ENCODE results near the gene GNB1L.

The GNB1L gene

DNA sequence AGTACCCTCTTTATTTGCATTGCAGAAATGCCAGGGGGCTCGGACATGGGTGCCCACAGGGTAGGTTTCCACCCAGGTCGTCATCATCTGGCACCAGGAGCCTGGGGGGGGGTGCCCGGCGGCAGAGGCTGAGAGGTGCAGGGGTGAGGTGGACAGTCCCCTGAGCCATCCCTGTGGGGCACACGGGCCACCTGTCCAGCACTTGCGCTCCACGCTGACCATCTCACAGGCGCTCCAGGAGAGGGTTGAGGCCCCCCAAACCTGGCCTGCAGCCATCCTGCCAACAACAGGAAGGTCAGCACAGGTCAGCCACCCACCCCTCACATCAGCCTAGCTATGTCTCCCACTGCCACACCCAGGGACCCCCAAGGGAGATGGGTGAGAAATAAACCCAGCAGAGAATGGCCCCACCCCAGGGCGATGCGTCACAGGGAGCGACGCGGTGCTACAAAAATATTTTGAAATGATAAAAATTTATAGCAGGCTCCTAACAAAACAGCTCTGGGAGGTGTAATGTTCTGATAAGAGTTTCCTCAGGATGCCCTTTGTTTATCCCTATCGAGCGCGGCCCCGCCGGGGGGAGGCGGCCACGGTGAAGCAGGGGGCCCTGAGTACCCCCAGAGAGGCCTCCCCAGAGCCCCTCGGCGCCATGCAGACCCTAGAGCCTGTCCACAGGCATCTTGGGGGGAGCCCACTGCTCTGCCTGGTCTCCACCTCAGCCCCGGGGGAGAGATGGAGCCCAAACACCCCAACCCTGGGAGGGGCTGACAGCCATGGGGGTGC is 21.0 kb upstream of the GNB1L start:
- DNase-seq, result no peak

DNA sequence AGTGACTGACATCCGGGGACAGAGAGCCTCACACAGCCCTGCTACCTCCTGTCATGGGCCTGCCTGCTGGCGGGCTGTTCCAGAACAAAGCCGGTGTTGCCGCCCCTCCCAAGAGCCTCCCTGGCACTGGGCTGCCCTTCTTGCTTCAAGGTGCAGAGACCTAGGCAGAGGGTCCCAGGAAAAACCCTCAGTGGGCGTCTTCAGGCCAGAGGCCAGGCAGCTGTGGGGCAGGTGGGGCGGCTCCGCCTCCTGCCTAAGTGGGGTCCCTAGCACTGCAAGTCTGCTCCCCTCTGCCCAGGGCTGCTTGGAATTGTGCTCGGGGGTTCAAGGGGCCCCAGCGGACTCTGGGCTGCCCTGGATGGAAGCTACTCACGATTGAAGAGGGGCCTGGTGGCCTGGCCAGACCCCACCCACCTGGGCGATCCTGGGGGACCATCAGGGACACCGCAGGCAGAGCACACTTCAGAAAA is 20.4 kb upstream of the GNB1L start:
- DNase-seq, result no peak

DNA sequence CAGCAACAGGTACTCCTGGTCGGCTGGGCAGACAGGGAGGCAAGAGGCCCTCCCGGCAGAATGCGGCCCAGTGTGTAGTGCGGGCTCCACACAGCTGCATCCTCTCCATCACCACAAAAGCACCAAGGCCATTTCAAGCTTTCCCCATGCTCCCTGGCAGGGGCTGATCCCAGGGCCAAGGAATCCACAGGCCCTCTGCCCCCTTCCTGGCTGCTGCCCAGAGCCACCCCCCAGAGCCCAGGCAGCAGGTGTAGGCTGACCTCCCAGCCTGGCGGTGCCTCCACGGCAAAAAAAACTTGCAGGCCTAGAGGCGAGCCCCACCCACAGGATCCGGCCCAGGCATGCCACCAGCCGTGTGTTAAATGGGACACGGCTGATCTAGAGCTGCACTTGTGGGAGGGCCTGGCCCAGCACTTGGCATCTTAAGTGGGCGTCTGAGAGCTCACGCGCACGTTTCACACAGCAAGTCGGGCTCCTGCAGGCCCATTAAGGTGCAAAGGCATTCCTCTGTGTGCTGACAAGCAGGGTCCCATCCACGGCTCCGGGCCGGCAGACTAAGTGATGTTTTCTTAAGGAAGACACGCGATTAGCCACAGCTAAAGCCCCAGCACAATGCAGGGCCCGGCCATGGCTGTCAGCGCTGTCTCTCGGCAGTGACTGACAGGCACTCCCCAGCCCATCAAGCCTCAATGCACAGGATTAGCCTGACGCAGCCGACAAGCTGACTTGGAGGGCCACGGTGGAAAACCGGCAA is 19.8 kb upstream of the GNB1L start:
- DNase-seq, result no peak

DNA sequence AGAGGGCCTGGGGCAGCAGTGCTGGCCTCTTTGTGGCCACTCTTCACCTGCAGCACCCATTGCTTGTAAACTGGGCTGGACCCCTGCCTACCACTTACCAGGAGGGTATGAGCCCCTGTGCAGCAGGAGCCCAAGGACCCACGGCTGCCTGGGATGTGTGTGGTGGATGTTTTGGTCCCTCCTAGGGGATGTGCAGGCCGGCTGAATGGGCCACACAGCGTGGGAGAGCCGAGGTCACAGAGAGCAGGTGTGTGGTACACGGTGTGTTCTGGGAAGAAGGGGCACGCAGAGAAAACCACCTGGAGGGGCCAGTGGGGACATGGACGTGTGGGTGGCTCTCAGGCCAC is 19.3 kb upstream of the GNB1L start:
- DNase-seq, result peak in 1 of 2 donors; percentile 13

DNA sequence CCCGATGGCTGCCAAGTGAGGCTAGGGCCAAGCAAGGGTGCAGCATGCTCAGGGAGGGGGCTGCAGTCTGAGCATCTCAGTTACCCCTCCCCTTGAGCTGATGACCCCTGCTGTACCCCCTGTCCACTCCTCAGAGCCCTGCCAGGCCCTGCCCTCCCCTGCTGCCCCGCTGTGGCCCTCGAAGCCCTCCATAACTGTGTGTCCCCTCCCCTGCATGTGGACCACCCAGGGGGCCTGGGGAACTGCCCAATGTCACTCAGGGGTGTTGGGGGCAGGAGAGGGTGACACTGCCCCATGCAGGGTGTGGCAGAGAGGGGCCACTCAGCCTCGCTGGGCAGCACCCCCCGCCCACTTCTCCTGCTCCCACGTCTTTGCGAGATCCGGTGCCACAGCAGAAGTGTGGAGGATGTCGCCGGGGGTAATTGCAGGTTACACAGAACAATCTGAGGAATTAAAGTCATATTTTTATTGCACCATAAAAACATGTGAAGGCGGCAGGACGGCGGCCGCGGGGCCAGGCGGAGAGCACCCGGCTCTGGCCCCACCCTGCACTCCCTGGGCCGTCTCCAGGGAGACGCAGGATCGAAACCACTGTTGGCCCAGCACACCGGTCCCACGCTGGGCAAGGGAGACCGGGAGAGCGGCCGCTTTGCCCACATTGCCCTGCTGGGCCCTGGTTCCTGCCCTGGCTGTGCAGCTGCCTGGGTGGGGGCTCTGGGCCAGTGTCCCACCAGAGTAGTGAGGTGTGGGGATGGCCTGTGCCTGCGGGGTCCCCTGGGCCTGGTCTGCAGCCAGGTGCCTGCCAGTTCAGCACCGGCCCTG is 18.7 kb upstream of the GNB1L start:
- no peak for DNase-seq

DNA sequence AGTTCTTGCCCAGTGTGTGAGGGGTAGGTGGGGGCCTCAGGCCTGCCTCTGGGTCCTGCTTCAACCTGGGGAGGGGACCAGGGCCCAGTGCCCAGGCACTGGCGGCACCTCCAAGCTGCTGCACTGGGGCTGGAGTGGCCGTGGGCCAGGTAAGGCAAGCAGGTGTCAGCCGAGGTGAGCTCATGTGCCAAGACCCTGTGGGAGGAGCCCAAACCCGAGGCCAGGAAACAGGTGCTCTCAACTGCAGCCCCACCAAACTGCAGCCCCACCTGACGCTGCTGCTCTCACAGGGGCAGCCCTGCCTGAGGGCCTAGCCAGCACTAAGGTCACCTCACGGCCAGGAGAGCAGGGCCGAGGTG is 18.1 kb upstream of the GNB1L start:
- DNase-seq, result peak in 1 of 2 donors; percentile 13

DNA sequence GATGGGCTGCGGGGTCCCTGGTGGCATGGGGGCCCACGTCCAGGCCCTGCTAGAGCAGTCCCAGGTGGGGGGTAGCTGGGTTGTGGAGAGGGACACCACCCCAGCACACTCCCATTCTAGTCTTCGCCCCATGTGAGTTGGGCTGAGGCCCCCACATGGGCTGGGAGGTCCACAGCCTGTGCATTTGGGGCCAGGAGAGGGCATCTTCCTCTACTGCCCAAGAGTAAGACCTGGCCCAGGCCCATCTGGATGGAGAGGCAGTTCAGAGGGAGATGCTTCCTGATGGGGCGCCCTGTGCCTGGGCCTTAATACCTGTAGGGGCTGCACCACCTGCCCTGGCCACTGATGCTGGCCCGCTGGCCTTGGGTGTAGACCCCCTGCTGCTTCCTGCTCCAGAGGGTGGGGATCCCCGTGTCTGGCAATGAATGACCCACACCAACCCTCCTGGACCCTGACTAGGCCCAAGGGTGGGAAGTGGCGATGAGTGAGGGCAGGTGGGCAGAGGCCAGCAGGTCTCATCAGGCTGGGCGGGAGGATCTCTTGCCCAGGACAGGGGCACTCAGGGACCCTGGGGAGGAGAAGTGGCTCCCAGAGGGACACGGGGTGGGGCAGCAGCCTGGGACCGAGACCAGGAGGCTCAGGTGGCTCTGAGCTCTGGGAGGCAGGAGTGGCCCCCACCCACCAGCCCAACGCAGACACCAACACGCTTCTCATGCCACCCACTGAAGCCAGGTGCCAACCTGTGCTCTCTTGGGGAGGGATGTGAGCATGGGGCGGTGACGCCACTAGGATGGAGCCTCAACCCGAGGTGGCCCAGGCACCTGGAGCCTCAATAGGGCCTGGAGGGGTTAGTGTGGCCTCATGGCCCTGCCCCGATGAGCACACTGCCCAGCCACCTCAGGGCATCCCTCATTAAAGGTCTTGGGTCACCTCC is 17.4 kb upstream of the GNB1L start:
- peak in 1 of 2 donors; percentile 15 for DNase-seq

DNA sequence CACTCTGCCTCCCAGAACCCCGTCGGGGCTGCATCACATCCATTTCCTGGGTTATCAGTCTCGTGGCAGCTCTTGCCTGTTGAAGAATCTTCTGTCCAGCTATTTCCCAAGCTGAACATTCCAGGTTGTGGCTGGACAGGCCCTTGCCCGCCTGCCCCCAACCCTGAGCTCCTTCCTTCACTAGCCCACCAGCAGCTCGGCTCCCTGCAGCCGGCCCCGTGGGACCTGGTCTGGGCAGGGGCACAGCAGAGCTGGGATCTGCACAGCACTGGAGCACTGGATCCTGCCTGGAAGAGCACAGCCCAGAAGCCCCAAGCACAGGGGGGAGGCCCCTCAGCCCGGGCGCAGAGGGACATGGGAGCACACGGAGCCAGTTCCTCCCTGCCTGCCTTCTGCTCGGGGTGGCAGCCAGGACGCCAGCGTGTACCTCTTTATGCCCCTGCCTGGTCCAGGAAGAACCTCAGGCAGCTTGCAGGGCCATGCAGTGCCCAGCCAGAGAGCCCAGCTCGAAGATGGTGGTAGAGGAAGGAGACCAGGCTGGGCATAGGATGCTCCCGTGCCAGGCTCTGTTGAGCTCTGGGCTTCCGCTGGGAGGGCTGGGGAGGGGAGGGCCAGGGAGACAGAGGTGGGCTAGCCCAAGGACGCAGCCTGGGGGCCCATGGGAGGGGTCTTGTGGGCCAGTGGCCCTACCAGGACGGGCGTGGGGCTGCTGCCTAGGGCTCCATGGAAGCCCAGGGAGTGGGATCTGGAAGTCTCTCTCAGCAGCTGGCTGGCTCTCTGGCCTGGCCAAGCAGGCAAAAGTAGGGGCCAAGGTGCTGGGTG is 16.6 kb upstream of the GNB1L start:
- DNase-seq, result peak in 1 of 2 donors; percentile 9

DNA sequence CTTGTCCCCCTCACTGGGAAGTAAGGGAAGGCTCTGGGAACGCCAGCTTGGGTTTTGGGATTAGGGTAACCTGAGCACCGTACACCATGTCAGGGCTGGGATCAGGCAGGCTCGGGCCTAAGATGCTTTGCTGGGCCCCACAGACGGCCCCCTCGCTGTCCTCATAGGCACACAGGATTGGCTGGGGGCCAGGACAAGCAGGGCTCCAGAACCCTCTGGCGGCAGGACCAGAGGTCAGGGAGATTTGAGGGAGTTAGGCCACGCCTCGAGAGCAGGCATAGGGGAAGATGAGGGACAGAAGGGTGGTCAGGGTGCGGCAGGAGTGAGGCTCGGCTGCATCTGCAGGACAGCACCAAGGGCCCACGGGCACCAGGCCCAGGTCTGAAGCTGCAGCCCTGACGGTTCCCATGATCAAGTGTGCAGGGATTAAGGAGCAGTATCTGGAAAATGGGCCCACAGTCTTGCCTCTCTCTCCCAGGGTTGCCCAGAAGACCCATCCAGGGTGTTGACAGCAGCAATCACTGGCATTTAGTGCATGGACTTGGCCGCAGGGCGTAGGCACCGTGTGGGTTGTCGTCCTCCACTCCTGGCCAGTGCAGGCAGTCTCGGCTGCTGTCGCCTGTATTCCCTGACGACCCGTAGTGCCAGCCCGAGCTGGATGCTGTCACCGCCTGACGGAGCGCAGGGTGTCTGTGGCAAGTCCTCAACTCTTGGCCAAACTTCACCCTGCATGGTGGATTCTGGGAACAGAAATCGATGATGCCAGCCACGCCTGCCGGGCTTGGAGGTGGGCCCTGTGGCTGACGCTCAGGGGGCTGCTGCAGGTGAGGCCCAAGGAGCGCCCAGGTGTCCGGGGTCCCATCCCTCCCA is 15.7 kb upstream of the GNB1L start:
- DNase-seq, result peak in 1 of 2 donors; percentile 11

DNA sequence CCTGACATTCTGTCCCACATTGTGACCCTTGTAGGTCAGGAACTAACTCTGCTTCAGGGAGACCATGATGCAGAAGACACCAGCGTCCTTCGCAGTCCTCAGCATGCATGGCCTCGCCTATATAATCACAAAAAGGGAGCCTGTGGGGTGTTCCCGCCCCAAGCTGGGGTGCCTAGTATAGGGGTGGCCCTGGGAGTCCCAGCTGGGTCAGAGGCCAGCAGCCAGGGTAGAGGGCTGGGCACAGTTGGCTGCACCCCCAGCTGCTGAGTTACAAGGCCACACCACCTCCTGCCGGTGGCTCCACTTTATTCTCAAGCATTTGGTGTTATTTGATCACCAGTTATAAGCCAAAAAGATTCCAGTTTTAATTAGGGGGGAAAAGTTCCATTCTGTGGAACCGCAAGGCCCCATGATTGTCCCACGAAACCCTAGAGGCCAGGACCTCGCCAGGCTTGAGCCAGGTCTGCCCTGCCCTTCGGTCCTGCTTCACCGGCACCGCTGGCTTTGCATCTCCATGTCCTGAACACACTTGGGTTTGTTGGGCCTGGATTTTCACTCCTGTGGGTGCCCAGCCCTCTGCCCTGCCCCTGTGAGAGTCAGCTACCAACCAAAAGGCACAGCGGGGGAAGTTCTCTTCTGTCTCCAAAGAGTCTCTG is 15.0 kb upstream of the GNB1L start:
- DNase-seq, result peak in 1 of 2 donors; percentile 11

DNA sequence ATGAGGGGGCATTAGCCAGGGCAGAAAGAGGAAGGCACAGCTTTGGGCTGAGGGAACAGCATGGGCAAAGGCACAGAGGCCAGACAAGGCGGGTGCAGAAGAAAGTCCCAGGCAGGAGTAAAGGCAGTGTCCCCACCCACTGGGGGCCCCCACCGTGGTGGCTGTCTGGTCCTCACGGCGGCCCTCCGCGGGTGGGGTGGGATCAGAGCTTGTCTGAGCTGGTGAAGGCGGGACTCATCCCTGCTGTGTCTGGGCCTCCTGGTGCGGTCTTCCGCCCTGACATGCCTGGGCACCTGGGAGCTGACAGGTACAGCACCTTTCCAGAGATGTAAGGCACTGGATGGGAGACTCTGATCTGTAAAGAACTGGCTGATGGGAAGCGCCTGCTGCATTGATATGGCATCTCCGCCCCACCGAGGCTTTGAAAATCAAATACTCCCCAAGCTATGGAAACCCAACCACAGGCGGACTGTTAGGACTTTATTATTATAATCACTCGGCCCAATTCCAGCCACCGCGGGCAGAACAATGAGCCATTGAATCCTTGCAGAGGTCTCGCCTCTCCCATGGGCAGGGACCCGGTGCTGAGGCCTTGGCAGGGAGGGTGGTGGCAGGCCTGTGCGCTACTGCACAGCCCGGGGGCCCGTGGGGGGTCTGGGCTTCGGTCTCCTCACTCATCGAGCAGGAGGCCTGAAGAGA is 14.2 kb upstream of the GNB1L start:
- DNase-seq, result peak in 1 of 2 donors; percentile 8

DNA sequence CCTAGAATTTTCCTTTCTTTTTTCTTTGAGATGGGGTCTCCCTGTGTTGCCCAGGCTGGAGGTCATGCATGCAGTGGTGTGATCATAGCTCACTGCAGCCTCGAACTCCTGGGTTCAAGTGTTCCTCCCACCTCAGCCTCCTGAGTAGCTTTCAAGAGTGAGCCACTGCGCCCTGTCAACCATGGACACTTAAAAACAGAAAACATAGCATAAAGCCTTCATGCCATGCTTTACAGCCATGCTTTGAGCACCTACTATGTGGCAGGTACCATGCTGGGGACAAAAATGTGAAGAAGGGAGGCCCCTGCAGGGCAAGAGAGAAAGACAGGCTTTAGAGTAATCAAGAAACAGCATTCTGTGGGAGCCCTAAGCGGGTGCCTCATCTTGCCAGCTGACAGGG is 13.7 kb upstream of the GNB1L start:
- DNase-seq, result peak in 1 of 2 donors; percentile 11

DNA sequence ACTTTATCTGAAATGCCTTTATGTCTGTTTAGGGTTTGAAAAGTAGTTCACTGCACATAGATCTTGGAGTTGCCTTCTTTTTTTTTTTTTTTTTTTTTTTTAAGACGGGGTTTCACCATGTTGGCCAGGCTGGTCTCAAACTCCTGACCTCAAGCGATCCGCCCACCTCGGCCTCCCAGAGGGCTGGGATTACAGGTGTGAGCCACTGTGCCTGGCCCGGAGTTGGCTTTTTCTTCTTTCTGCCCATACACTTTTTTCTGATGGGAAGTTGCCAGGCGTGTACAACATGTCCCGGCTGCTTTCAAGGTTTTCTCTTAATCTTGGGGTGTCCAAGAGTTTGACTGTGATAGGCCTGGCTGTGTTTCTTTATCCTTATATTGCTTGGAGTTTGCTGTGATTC is 12.9 kb upstream of the GNB1L start:
- no peak for DNase-seq

DNA sequence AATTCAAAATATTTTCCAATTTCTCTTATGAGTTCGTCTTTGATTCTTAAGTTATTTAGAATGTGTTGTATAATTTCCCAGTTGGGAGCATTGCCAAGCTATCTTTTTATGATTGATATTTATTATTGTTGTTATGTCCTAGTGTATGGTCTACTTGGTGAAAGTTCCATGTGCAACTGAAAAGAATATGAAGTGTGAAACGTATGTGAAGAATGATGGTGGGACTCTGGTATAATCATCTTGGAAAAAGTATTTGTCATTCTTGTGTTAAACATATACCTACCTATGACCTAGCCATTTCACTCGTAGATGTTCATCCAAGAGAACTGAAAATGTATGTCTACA is 12.0 kb upstream of the GNB1L start:
- DNase-seq, result no peak

DNA sequence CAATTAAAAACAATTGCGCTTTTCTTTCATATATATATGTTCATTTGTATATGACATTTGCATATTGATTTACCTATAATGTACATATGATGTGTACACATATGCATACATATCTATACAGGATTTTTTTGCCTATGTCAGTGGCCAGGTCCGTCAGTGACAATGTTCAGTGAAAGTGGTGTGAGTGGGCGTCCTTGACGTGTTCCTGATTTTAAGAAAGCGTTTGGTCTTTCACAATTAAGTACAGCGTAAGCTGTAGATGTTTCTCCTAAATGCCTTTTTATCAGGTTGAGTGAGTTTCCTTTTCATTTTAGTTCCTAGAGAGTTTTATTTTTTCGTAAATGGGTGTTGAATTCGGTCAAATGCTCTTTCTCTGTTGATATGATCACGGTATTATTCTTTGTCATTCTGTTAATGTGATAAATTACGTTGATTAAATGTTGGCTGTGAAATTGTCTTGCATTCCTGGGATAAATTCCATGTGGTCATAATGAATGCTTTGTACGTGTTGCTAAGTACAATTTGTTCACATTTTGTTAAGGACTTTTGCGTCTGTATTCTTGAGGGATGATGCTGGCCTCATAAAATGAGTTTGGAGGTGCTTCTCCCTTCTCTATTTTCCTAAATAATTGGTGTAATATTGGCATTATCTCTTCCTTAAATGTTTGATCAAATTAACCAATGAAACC is 10.6 kb upstream of the GNB1L start:
- DNase-seq, result no peak

DNA sequence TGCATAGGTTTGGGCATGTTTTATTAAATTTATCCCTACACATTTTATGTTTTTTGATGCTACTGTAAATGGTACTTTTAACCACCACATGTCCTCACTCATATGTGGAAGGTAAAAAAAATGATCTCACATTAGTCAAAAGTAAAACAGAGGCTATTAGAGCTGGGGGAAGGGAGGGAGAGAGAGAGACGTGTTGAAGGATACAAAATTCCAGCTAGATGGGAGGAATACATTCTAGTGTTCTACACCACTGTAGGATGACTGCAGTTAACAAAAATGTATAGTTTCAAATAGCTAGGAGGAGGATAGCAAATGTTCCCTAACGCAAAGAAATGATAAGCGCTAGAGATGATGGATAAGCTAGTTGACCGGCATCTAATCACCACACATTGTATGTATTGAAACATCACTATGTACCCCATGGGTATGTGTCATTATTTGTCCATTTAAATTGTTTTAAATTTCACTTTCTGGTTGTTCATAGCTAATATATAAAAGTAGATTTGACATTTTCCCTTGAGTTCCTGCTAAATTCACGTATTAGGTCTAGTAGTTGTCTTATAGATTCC is 9.9 kb upstream of the GNB1L start:
- DNase-seq, result no peak

DNA sequence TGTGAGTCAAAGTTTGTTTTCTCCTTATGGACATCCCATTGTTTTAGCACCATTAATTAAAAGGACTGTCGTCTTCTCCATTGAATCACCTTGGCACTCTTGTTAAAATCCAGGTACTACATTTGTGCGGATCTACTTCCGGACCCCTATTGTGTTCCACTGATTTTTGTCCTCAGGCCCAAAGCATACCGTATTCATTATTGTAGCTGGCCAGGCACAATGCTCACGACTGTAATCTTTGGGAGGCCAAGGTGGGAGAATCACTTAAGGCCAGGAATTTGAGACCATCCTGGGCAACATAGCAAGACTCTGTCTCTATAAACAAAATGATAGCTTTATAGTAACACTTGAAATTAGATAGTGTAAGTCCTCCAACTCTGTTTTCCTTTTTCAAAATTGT is 8.9 kb upstream of the GNB1L start:
- DNase-seq, result peak in 1 of 2 donors; percentile 4

DNA sequence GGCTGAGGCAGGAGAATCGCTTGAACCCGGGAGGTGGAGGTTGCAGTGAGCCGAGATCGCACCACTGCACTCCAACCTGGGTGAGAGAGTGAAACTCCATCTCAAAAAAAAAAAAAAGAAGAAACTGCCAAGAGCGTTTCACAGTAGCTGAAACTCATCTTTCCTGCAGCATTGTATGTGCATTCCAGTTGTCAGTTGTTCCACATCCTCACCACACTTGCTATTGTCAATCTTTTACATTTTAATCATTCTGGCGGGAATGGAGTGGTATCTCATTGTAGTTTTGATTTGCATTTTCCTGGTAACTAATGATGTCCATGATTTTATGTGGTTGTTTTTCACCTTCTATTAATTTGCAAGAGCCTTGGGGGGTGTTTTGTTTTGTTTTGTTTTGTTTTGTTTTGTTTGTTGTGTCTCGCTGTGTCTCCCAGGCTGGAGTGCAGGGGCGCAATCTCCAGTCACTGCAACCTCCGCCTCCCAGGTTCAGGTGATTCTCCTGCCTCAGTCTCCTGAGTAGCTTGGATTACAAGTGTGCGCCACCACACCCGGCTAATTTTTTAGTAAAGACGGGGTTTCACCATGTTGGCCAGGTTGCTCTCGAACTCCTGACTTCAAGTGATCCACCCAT is 8.1 kb upstream of the GNB1L start:
- DNase-seq, result no peak
